Naive thymus-derived CD4-positive, alpha-beta T cell (primary cell): Measurements from ENCODE around the gene SLC6A6. TPM values are rescaled to one million over a fixed set of nuclear protein-coding genes. Genes with fewer than 3 reads are reported as not detected.

Source experiments
- ATAC-seq: fragments of 150-1000 bp; cut with Tn5 transposase; 2 replicates; pipeline ENCODE4 v1.10.0; 2021; ENCODE audit warnings: mild to moderate bottlenecking, moderate library complexity
- CTCF ChIA-PET: fragments of 350-600 bp; sonication (Branson Sonifier 250); formaldehyde crosslinking; loops from one replicate; lab custom pipeline; 2021; ENCODE audit warnings: antibody characterized with exemption; lab: Charles Lee
- POLR2A ChIA-PET: fragments of 350-600 bp; sonication (Branson Sonifier 250); formaldehyde crosslinking; loops from one replicate; lab custom pipeline; 2021; ENCODE audit warnings: antibody characterized with exemption, inconsistent platforms; lab: Charles Lee
- DNase-seq, 9 donors: peaks; one replicate each; pipeline versions ENCODE4 v3.0.0 to v3.0.0-alpha.2; 2020 to 2022; ENCODE audit warnings: mixed read lengths in 1 of 9
- H3K27ac ChIP-seq: one replicate; pipeline ENCODE4 v1.7.0; 2013; ENCODE audit warnings: mild to moderate bottlenecking, low read depth, low read length, moderate library complexity
- H3K27me3 ChIP-seq, 2 donors: one replicate each; pipeline ENCODE4 v1.7.0; 2013; ENCODE audit warnings: low read length in 2 of 2, mild to moderate bottlenecking in 2 of 2, moderate library complexity in 2 of 2; ENCODE audit not compliant: control insufficient read depth in 2 of 2, insufficient read depth in 2 of 2
- H3K36me3 ChIP-seq, 3 experiments: 1 replicate in 2 of 3; 2 replicates in 1 of 3; pipeline ENCODE4 v1.7.0; 2013; ENCODE audit warnings: low read length in 3 of 3, mild to moderate bottlenecking in 3 of 3, moderate library complexity in 1 of 3; ENCODE audit not compliant: insufficient read depth in 3 of 3, control insufficient read depth in 2 of 3
- H3K4me1 ChIP-seq, 2 donors: one replicate each; pipeline ENCODE4 v1.7.0; 2013; ENCODE audit warnings: low read length in 2 of 2, mild to moderate bottlenecking in 2 of 2, moderate library complexity in 1 of 2; ENCODE audit not compliant: control insufficient read depth in 2 of 2, insufficient read depth in 2 of 2
- H3K4me3 ChIP-seq: 2 replicates; pipeline ENCODE4 v1.7.0; 2013; ENCODE audit warnings: mild to moderate bottlenecking, low read length
- H3K9me3 ChIP-seq, 3 experiments: 1 replicate in 2 of 3; 2 replicates in 1 of 3; pipeline ENCODE4 v1.7.0; 2013; ENCODE audit warnings: low read length in 3 of 3; ENCODE audit not compliant: control insufficient read depth in 2 of 3
- H3K27ac Mint-ChIP-seq, 9 donors: one replicate each; pipeline ENCODE4 v1.8.0; 2020 to 2022; ENCODE audit warnings: mixed read lengths in 9 of 9, mild to moderate bottlenecking in 8 of 9, moderate library complexity in 5 of 9, inconsistent platforms in 2 of 9
- H3K27me3 Mint-ChIP-seq, 5 donors: one replicate each; pipeline ENCODE4 v1.8.0; 2021 to 2022; ENCODE audit warnings: mixed read lengths in 5 of 5, mild to moderate bottlenecking in 1 of 5
- H3K36me3 Mint-ChIP-seq, 5 donors: one replicate each; pipeline ENCODE4 v1.8.0; 2020 to 2022; ENCODE audit warnings: mixed read lengths in 5 of 5, mild to moderate bottlenecking in 3 of 5, inconsistent platforms in 1 of 5
- H3K4me1 Mint-ChIP-seq, 7 donors: one replicate each; pipeline ENCODE4 v1.8.0; 2020 to 2022; ENCODE audit warnings: mixed read lengths in 7 of 7, mild to moderate bottlenecking in 3 of 7, inconsistent platforms in 1 of 7
- H3K4me3 Mint-ChIP-seq, 10 donors: one replicate each; pipeline ENCODE4 v1.8.0; 2020 to 2022; ENCODE audit warnings: mild to moderate bottlenecking in 10 of 10, mixed read lengths in 10 of 10, moderate library complexity in 6 of 10, inconsistent platforms in 2 of 10
- H3K9me3 Mint-ChIP-seq, 11 donors: one replicate each; pipeline ENCODE4 v1.8.0; 2020 to 2022; ENCODE audit warnings: mixed read lengths in 11 of 11, mild to moderate bottlenecking in 4 of 11, inconsistent platforms in 1 of 11, moderate library complexity in 1 of 11
- intact Hi-C, 2 donors: fragments of 100-400 bp; cut with micrococcal nuclease; formaldehyde crosslinking; loops; one replicate each; pipeline ENCODE4 v1.15.1; 2023
- polyA plus RNA-seq, 2 donors: library from polyadenylated mRNA; unstranded; fragments of 300-500 nt; fragmentation: Illumina TruSeq; gene quantifications; one replicate each; pipeline ENCODE4 v1.2.3, GENCODE V29; 2021
- total RNA-seq, 6 experiments: library from RNA in 5 of 6; stranded (reverse) in 5 of 6; gene quantifications; 1 replicate in 5 of 6; 2 replicates in 1 of 6; pipeline ENCODE4 v1.2.3 and lab custom pipeline; 2021 to 2026

SLC6A6 gene
- total and polyA plus RNA-seq, 7 experiments from 2014 or later: 3.0 to 87.5 (median 35.2) TPM

DNA sequence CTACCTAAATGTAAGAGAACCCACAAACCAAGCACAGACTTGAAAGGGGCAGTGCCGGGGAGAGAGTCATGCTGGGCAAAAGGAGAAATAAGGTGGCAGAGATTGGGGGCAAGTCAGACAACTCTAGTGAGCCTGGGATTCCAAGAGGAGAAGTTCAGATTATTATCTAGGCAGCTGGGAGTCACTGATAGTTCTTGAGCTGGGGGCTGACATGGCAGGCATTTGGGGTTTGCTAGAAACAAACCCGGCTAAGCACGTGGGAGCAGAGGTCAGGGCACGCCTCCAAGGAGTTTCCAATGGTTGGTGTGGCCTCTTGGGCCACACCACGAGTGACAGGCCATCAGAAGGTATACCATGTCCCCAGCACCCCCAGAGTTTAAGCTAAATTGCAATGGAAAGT, 27.6 kb downstream of the SLC6A6 start:
- peak overlapping the region in 7 of 10 donors; percentile 4 to 90 (median 46) for H3K4me3 Mint-ChIP-seq
- ATAC-seq: no peak

DNA sequence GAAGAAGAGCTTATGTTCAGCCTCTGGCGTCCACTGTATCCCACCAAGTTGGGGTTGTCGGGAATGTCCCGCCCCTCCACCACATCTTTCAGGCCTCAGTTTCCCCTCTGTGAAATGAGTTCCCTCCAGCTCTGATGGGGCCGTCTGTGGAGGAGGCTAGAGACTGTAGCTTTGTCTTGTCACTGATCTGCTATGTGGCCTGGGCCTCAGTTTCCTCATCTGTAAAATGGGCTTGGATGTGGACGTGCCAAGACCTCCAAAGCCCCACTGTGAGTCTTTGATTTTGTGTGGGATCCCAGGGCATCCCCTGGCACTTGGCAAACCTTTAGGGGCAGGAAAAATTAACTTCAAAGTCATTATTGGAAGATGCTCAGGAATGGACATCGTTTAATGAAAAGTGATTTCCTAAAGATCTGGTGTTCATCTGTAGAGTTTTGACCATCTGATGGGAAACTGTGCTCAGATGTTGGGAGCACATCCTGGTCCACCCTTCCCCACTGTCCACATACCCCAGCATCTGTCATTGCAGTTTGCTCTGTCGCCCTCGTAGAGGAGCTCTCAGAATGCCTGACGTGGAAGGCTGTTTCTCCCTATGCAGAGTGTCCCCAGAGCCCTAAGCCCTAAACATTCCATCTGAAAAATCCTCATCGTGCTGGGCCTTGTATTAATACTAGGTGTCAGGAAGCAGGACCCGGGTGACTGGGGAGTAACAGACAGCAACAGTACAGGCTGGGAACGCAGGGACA, 28.5 kb downstream of the SLC6A6 start:
- peaks cover 68 to 89% of the 10 kb centered on the region in 2 donors for H3K4me1 ChIP-seq
- CTCF ChIA-PET: interaction anchor here (1.2 to 1.7 kb wide), 3 partner anchors 10 to 534 kb away, joined by 3 to 10 read pairs (median 4); partner anchors contain the start of gene SLC6A6
- DNase-seq (peak in 1 of 9 donors; percentile 17), ATAC-seq (no peak)
- no peaks in the 10 kb centered on the region for H3K36me3 ChIP-seq
- H3K27ac Mint-ChIP-seq: peak overlapping the region; percentile 87 to 100 (median 98)
- no peaks in the 10 kb centered on the region for H3K27me3 ChIP-seq
- H3K36me3 Mint-ChIP-seq: peaks cover 0 to 2% (median 0%) of the 10 kb centered on the region in 5 donors
- H3K9me3 Mint-ChIP-seq: peaks cover 0 to 3% (median 0%) of the 10 kb centered on the region in 11 donors
- peak overlapping the region; percentile 84 for H3K27ac ChIP-seq
- H3K4me1 Mint-ChIP-seq: peaks cover 65 to 92% (median 83%) of the 10 kb centered on the region in 7 donors
- H3K4me3 Mint-ChIP-seq: peak overlapping the region; percentile 51 to 90 (median 78)
- intact Hi-C loops: loop anchor here (5.0 to 10.0 kb wide), 2 partner anchors 536 to 1419 kb away; no protein-coding TSS in a partner anchor
- H3K9me3 ChIP-seq: no peaks in the 10 kb centered on the region
- POLR2A ChIA-PET: interaction anchor here (0.8 to 3.0 kb wide), 7 partner anchors 16 to 1006 kb away, joined by 3 to 23 read pairs (median 8); partner anchors contain the start of genes CCDC174 and SLC6A6
- H3K4me3 ChIP-seq: peak overlapping the region; percentile 11
- H3K27me3 Mint-ChIP-seq: no peaks in the 10 kb centered on the region

More for the DNA sequence above, 27.6 kb downstream of the SLC6A6 start:
- Histone ChIP-seq H3K27me3 (no peaks in the 10 kb centered on the region), H3K27ac (peak overlapping the region; percentile 84), H3K9me3 (no peaks in the 10 kb centered on the region), H3K4me3 (no peak overlapping the region), H3K36me3 (no peaks in the 10 kb centered on the region), H3K4me1 (peaks cover 76 to 95% of the 10 kb centered on the region in 2 donors)
- peaks cover 0 to 2% (median 0%) of the 10 kb centered on the region in 5 donors for H3K36me3 Mint-ChIP-seq
- peaks cover 72 to 98% (median 91%) of the 10 kb centered on the region in 7 donors for H3K4me1 Mint-ChIP-seq
- no peaks in the 10 kb centered on the region for H3K27me3 Mint-ChIP-seq
- POLR2A ChIA-PET: interaction anchor here (0.8 to 1.9 kb wide), 2 partner anchors 17 to 28 kb away, joined by 3 to 8 read pairs; partner anchors contain the start of gene SLC6A6
- CTCF ChIA-PET: interaction anchor here (0.8 to 1.7 kb wide), 2 partner anchors 9 to 25 kb away, joined by 3 to 4 read pairs; no protein-coding TSS in a partner anchor
- peaks cover 0 to 3% (median 0%) of the 10 kb centered on the region in 11 donors for H3K9me3 Mint-ChIP-seq
- DNase-seq: no peak
- peak overlapping the region; percentile 87 to 100 (median 98) for H3K27ac Mint-ChIP-seq
- intact Hi-C loops: loop anchor here (5.0 to 10.0 kb wide), 2 partner anchors 535 to 1418 kb away; no protein-coding TSS in a partner anchor

DNA sequence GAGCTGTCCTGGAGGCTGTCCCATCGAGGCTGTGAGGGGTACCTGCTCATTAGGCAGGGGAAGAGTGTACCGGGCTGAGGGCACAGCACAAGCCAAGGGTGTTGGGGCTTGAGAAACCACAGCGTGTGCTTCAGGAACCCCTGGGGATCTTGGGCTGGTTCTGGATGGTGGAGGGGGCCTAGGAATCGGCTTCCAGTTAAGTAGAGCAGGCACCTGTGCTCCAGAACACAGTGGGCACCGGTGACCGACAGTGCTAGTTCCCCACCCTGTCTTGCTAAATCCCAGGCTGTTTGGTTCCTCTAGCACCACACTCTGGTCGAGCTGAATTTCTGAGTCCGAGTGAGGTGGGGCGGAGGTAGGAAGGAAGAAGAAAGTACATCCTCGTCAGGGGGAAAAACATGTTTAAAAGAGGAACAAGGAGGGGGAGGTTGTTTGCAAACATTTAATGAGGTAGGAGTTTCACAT, 29.1 kb downstream of the SLC6A6 start:
- Histone ChIP-seq H3K27me3 (no peaks in the 10 kb centered on the region), H3K9me3 (no peaks in the 10 kb centered on the region), H3K4me3 (peak overlapping the region; percentile 11), H3K27ac (peak overlapping the region; percentile 84), H3K36me3 (no peaks in the 10 kb centered on the region), H3K4me1 (peaks cover 62 to 84% of the 10 kb centered on the region in 2 donors)
- peak overlapping the region; percentile 87 to 100 (median 98) for H3K27ac Mint-ChIP-seq
- ATAC-seq (peak; percentile 28), DNase-seq (peak in 1 of 9 donors; percentile 20)
- H3K4me1 Mint-ChIP-seq: peaks cover 59 to 87% (median 77%) of the 10 kb centered on the region in 7 donors
- intact Hi-C loops: loop anchor here (5.0 to 10.0 kb wide), 2 partner anchors 537 to 1419 kb away; no protein-coding TSS in a partner anchor
- POLR2A ChIA-PET: interaction anchor here (1.2 to 3.0 kb wide), 10 partner anchors 7 to 1007 kb away, joined by 3 to 23 read pairs (median 4); partner anchors contain the start of genes CCDC174 and SLC6A6
- peaks cover 0 to 3% (median 0%) of the 10 kb centered on the region in 11 donors for H3K9me3 Mint-ChIP-seq
- H3K36me3 Mint-ChIP-seq: peaks cover 0 to 2% (median 0%) of the 10 kb centered on the region in 5 donors
- no peaks in the 10 kb centered on the region for H3K27me3 Mint-ChIP-seq
- CTCF ChIA-PET: interaction anchor here (1.2 to 2.4 kb wide), 4 partner anchors 30 to 540 kb away, joined by 3 to 12 read pairs (median 6); partner anchors contain the start of gene SLC6A6
- peak overlapping the region; percentile 51 to 90 (median 78) for H3K4me3 Mint-ChIP-seq

DNA sequence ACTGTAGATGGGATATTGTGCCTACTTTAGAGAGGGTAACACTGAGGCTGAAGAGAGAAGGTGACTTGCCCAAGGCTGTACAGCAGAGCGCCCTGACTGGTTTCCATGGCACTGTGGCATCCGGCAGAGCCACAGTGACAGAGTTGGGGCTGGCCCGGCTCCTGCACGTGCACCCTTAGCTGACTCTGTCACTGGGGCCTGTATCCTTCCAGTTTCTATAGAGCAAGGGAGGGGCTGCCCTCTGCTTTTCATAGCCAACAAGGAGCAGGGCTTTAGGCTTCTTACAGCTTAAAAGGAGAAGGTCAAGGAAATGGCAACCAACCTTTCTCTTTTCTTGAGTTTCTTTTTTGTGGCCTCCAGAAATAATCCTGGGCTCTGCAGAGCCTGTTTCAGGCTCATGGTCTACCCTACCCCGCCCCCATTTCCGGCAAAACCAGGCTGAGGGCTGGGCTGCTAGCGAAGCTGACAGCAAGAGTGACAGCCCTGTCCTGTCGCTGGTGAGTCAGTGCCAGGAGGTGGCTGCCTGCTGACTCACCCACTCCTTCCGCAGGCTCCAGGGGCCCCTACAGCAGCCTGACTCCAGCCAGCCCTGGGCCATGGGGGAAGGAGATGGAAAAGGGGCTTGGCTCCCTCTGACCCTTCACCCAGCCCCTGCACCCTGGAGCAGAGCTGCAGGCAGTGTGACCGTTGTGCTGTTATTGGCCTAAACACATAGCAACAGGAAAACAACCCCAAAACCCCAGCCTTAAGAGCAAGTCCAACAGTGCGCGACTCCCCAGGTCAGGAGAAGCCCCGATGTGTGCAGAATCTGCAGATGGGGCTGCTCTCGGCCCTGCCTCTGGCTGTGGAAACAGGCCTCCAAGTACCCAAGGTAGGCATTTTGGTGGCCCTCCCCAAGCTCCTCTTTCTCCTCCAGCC, 29.8 kb downstream of the SLC6A6 start:
- intact Hi-C loops: loop anchor here (1.0 to 10.0 kb wide), 18 partner anchors 8 to 1591 kb away; partner anchors contain the start of genes CCDC174 (in 2 of the 2), CHCHD4 (in 2 of the 2), LSM3 (in 2 of the 2) and SLC6A6 (in 2 of the 2)
- Histone ChIP-seq H3K4me1 (peaks cover 55 to 81% of the 10 kb centered on the region in 2 donors), H3K27ac (peak overlapping the region; percentile 84), H3K36me3 (no peaks in the 10 kb centered on the region), H3K4me3 (peak overlapping the region; percentile 53), H3K9me3 (no peaks in the 10 kb centered on the region), H3K27me3 (no peaks in the 10 kb centered on the region)
- Mint-ChIP-seq H3K4me1 (peaks cover 57 to 85% (median 75%) of the 10 kb centered on the region in 7 donors), H3K27me3 (no peaks in the 10 kb centered on the region), H3K9me3 (peaks cover 0 to 3% (median 0%) of the 10 kb centered on the region in 11 donors), H3K36me3 (peaks cover 0 to 2% (median 0%) of the 10 kb centered on the region in 5 donors), H3K27ac (peak overlapping the region; percentile 87 to 100 (median 98)), H3K4me3 (peak overlapping the region; percentile 51 to 90 (median 78))
- DNase-seq (peak; percentile 73 to 94 (median 91)), ATAC-seq (peak; percentile 89)
- POLR2A ChIA-PET: interaction anchor here (0.6 to 3.0 kb wide), 11 partner anchors 8 to 1008 kb away, joined by 3 to 23 read pairs (median 4); partner anchors contain the start of genes CCDC174 and SLC6A6
- CTCF ChIA-PET: interaction anchor here (0.6 to 2.4 kb wide), 6 partner anchors 29 to 541 kb away, joined by 3 to 12 read pairs (median 4); partner anchors contain the start of gene SLC6A6

DNA sequence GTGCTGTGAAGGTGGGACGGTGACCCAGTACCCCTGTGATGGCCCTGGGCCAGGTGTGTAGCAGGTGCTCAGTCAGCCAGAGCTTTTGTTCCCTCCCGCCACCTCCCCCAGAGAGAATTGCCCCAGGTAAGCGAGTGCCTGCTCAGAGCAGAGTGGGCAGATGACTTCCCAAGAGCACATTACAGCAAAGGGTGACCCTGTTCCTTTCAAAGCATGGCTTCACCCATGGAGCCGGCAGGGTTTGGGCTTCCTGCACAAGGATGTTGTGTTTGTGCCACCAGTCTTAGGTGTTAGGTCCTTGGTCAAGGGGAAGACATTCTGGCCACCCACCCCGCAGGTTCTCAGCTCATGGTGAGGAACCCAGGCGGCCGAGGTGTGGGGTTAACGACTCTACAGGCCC, 30.7 kb downstream of the SLC6A6 start:
- no peaks in the 10 kb centered on the region for H3K36me3 ChIP-seq
- Mint-ChIP-seq H3K27me3 (no peaks in the 10 kb centered on the region), H3K9me3 (peaks cover 0 to 3% (median 0%) of the 10 kb centered on the region in 11 donors), H3K4me3 (peak overlapping the region in 3 of 10 donors; percentile 78 to 90 (median 81)), H3K36me3 (peaks cover 0 to 2% (median 0%) of the 10 kb centered on the region in 5 donors), H3K4me1 (peaks cover 47 to 76% (median 67%) of the 10 kb centered on the region in 7 donors), H3K27ac (peak overlapping the region; percentile 87 to 100 (median 98))
- CTCF ChIA-PET: interaction anchor here (0.6 to 2.4 kb wide), 4 partner anchors 29 to 36 kb away, joined by 3 to 12 read pairs (median 5); partner anchors contain the start of gene SLC6A6
- DNase-seq (no peak), ATAC-seq (no peak)
- peak overlapping the region; percentile 53 for H3K4me3 ChIP-seq
- H3K4me1 ChIP-seq: peaks cover 50 to 72% of the 10 kb centered on the region in 2 donors
- H3K27me3 ChIP-seq: no peaks in the 10 kb centered on the region
- no peaks in the 10 kb centered on the region for H3K9me3 ChIP-seq
- intact Hi-C loops: loop anchor here (2.0 to 10.0 kb wide), 6 partner anchors 16 to 1421 kb away; partner anchors contain the start of genes CHCHD4 (in 1 of the 2) and TMEM43 (in 1 of the 2)
- POLR2A ChIA-PET: interaction anchor here (1.4 to 3.0 kb wide), 5 partner anchors 25 to 218 kb away, joined by 3 to 23 read pairs (median 7); partner anchors contain the start of genes CCDC174 and SLC6A6
- H3K27ac ChIP-seq: peak overlapping the region; percentile 84
